NCI-H748 (cell line): ENCODE measurements around the gene ZC3H7A.

ENCODE experiments used
- DNase-seq: peaks from one replicate; lab custom pipeline; 2025; ENCODE audit not compliant: unreplicated experiment; lab: John Stamatoyannopoulos, UW

Gene ZC3H7A

DNA sequence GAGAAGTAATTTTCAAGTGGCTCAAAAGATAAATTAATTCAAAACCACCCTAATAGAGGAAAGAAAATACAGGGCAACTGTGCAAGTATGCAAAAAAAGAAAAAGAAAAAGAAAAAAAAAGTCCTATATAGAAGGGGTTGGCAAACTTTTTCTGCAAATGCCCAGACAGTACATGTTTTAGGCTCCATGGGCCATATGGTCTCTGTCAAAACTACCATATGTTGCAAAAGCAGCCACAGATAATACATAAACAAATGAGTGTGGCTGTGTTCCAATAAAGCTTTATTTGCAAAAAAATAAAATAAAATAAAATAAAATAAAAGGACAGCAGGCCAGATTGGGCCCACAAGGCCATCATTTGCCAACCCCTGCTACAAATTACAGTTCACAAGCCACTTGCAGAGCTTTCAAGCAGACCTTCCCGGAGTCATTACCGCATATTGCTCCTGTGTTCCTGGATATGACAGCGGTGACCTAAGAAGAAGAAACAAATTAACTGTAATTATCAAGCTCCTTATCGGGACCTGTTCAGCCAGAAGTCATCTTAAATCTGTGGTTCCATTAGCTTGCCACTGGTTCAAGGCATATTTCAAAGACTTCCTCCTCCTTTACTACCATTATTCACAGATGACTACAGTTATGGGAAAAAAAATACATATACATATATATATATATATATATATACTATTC is 15.9 kb downstream of the ZC3H7A start:
- DNase-seq: no peak

DNA sequence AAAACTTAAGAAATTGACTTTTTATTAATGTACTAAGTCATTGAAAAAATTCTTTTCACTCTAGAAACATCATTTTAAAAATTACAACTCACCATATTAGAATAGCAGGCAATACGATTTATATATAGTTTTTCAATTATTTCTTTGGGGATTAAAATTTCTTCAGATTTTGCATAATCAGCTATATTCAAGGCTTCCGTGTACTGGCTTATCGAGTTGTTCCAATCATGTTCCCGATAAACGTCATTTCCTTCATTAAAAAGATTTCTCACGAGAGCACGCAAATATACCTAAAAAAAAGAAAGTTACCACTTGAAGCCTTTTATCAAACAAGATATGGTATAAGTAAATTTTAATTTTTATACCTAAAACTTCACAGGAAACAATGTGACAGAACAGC is 18.0 kb downstream of the ZC3H7A start:
- no peak for DNase-seq

DNA sequence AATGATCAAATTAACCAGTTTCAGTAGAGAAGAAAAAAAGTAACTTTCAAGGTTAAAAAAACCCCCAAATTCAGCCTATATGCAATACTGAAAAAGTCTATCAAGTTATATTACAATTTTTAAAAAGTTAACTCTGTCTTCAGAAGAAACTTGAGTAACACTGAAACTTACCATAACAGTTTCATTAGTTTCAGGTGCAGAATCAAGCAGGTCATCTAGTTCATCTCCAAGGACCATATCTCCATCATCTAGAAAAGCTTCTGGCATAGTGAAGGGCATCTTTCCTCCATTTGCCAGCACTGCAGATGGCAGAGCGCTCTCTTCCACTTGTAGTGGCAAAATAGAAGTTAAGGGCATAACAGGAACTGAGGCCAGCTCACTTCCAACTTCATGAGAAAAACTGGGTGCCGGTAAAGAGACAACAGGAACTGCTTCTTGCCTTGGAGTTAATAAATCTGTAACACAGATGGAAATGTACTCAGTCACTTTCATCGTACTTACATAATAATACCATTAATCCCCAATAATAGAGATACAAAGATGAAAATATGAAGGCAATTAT is 22.9 kb downstream of the ZC3H7A start:
- no peak for DNase-seq

GRCh38 chr16:11768849-11769248 is 28.2 kb downstream of the ZC3H7A start:
- no peak for DNase-seq

- DNase-seq: no peak
Observed at GRCh38 chr16:11762431-11762830, 34.6 kb downstream of the ZC3H7A start.

- DNase-seq: no peak
Observed at GRCh38 chr16:11759997-11760396, 37.1 kb downstream of the ZC3H7A start.

DNA sequence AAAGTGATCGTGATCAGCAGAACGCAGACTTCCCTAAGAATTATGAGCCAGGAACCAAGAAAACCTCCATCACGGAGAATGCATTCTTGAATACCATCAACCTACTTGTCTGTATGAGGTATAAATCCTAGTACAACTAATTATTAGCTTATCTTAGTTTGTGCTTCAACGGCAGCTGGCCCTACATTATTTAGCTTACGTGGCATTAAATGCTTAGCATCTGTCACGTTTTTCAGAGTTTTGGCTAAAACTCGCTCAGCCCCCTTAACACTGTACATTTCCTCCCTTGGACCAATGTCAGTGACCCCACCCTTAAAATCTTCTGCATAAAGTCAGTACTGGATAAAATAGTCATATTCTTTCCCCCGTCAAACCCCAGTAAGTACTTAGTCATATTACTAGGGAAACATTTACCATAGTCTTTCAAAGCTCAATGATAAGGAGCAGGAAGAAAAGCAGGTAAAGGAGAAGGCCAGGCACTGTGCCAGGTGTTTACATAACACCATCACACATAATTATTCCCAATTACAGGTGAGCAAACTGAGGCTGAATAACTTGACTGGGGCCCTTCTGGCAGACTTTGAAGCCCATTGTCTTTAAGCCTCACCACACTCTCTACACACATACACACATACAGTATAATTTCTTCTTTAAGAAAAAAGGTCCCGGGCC is 37.8 kb downstream of the ZC3H7A start:
- DNase-seq: no peak

- DNase-seq: no peak
Observed at GRCh38 chr16:11757671-11758545, 39.1 kb downstream of the ZC3H7A start.

DNA sequence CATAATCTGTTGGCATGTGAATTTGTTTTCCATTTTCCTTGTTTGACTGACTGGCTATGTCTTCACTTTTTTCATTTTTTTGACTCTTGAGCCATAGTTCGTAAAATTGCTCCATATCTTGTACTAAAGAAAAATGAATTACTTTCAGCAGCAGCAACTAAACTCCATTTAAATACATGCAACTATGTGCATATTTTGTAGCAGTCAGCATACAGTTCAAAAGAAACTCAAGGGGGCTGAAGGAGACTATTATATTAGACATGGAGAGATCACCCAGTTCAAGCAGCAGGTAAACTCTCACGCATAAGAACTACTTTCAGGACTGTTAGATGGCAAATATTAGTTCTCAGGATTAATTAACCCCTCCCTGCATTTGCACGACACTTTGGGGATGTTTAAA is 40.8 kb downstream of the ZC3H7A start:
- DNase-seq: no peak

DNA sequence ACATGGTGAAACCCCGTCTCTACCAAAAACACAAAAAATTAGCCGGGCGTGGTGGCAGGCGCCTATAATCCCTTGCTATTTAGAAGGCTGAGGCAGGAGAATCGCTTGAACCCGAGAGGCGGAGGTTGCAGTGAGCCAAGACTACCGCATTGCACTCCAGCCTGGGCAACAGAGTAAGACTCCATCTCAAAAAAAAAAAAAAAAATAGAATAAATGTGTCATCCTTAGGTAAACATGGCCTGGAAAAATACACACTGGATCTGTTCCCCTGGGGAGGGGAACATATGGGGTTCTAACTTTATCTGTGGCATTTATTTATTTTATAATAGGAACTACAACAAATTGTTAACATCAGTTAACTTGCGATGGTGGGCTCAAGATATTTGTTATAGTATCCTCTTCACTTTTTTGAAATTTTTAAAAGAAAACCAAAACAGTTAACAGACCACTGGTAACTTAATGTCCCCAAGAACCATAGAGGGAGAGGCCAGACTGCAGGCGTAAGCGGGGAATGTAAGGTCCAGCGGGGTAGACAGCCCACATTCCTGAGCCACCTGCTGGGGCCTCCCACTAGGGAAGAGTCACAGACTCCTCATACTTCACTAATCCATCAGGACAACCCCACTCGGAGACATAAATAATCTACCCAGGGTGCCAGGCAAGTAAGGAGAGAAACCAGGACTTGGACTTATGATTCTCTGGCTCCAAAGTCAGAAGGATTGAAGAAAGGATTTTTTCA is 41.9 kb downstream of the ZC3H7A start:
- DNase-seq: no peak

DNA sequence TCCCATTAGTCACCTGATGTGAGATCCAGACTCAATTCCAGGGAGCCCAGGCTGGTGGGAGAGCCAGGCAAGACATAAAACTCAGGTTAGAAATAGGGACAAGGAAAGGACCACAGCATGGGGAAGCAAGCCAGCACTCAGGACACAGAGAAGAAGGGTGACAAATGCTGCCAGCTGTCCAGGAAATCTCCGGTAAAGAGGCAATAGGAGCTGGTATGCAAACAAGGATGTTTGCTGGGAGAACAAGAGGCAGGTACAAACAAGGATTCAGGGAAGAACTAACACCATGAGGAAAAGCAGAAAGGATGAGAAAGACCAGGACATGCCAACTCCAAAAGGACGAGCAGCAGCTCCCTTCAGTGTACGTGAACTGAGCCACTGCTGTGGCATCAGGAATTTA is 44.2 kb downstream of the ZC3H7A start:
- no peak for DNase-seq

DNA sequence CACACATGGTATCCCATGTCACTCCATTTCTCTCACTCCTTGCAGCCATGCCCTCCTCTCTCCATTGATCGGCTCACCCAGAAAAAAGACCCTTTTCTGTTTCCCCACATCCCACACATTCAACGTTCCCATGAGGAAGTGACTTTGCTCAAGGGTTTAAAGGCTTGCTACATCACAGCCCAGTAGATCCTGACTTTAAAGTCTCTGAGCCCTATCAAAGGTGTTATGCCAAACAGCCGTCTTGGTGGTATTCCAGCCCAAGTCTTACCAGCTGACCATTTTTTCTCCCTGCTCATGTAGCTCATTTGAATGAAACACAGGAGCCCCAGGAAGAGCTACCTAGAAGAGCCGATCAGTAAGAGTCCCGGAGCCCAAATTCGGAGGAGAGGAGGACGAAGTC is 47.0 kb downstream of the ZC3H7A start:
- no peak for DNase-seq

- DNase-seq: no peak
Observed at GRCh38 chr16:11748404-11749254, 48.4 kb downstream of the ZC3H7A start.

GRCh38 chr16:11747949-11748403 is 49.1 kb downstream of the ZC3H7A start:
- DNase-seq: no peak

- DNase-seq: no peak
Observed at GRCh38 chr16:11744075-11744470, 53.0 kb downstream of the ZC3H7A start.

GRCh38 chr16:11743308-11744074 is 53.6 kb downstream of the ZC3H7A start:
- DNase-seq: no peak

GRCh38 chr16:11742536-11743307 is 54.3 kb downstream of the ZC3H7A start, which contains the start of gene TXNDC11:
TXNDC11 (minus strand) TSS chr16:11742857; CDS start chr16:11742730, 127 bp downstream.
- DNase-seq: peak; percentile 94

GRCh38 chr16:11742093-11742535 is 54.9 kb downstream of the ZC3H7A start:
- no peak for DNase-seq
